SK-N-SH (cell line): ENCODE measurements around the gene EFHC1. TPM values are rescaled to one million over a fixed set of nuclear protein-coding genes. Genes with fewer than 3 reads are reported as not detected.

Experiments
- CTCF ChIA-PET: fragments of 300-600, 350-600 bp; formaldehyde crosslinking; extraction: SDS; loops from one replicate; lab custom pipeline; 2021; lab: Yijun Ruan, JAX
- POLR2A ChIA-PET: fragments of 350-600 bp; sonication (Branson Sonifier 250); formaldehyde crosslinking; extraction: SDS; loops from one replicate; lab custom pipeline; 2020; ENCODE audit warnings: antibody characterized with exemption, inconsistent platforms; lab: Yijun Ruan, JAX
- DNase-seq: peaks from one replicate; pipeline ENCODE4 v3.0.0; 2012
- H2AFZ ChIP-seq: fragments of 200-600 bp; sonication (generic); 2 replicates; pipeline ENCODE4 v1.8.1; 2016; ENCODE audit warnings: antibody characterized with exemption, mild to moderate bottlenecking, low read depth
- H3F3A ChIP-seq: fragments of 200-600 bp; sonication (generic); replicated peaks from 2 replicates; pipeline ENCODE3; 2016; ENCODE audit warnings: antibody characterized with exemption, mild to moderate bottlenecking; ENCODE audit not compliant: insufficient read depth
- H3K27ac ChIP-seq, 2 experiments: fragments of 200-500 bp in 1 of 2; fragments of 200-600 bp in 1 of 2; sonication (Bioruptor generic) in 1 of 2; sonication (generic), shearing (Covaris generic) in 1 of 2; 2 replicates each; pipeline versions ENCODE4 v1.5.1 to v1.6.1; 2014 to 2016; ENCODE audit warnings: low read depth in 2 of 2, inconsistent platforms in 1 of 2, low read length in 1 of 2, mild to moderate bottlenecking in 1 of 2, mixed read lengths in 1 of 2
- H3K27me3 ChIP-seq: fragments of 200-600 bp; sonication (generic), shearing (Covaris generic); 2 replicates; pipeline ENCODE4 v1.6.1; 2016; ENCODE audit warnings: mixed run types; ENCODE audit not compliant: insufficient read depth
- H3K36me3 ChIP-seq, 2 experiments: fragments of 200-500 bp in 1 of 2; fragments of 200-600 bp in 1 of 2; sonication (Bioruptor generic) in 1 of 2; sonication (generic) in 1 of 2; replicated peaks in 1 of 2; 2 replicates each; pipeline versions ENCODE3 to v1.5.1; 2014 to 2016; ENCODE audit warnings: low read length in 1 of 2, mild to moderate bottlenecking in 1 of 2; ENCODE audit not compliant: insufficient read depth in 2 of 2, control insufficient read depth in 1 of 2
- H3K4me1 ChIP-seq, 2 experiments: fragments of 200-500 bp in 1 of 2; fragments of 200-600 bp in 1 of 2; sonication (Bioruptor generic) in 1 of 2; sonication (generic), shearing (Covaris generic) in 1 of 2; 2 replicates each; pipeline versions ENCODE4 v1.5.1 to v1.6.1; 2014 to 2016; ENCODE audit warnings: low read depth in 1 of 2, low read length in 1 of 2, mixed run types in 1 of 2; ENCODE audit not compliant: insufficient read depth in 2 of 2, control insufficient read depth in 1 of 2
- H3K4me2 ChIP-seq: fragments of 200-600 bp; sonication (generic), shearing (Covaris generic); 2 replicates; pipeline ENCODE4 v1.6.1; 2017; ENCODE audit warnings: mixed run types
- H3K4me3 ChIP-seq, 2 experiments: fragments of 200-500 bp in 1 of 2; fragments of 200-600 bp in 1 of 2; sonication (Bioruptor generic) in 1 of 2; sonication (generic), shearing (Covaris generic) in 1 of 2; 2 replicates each; pipeline versions ENCODE4 v1.5.1 to v1.8.1; 2014 to 2016; ENCODE audit warnings: low read depth in 2 of 2, inconsistent platforms in 1 of 2, low read length in 1 of 2, mild to moderate bottlenecking in 1 of 2, mixed read lengths in 1 of 2, moderate library complexity in 1 of 2
- H3K79me2 ChIP-seq: fragments of 200-600 bp; sonication (generic); 2 replicates; pipeline ENCODE4 v1.8.1; 2017; ENCODE audit warnings: mild to moderate bottlenecking; ENCODE audit not compliant: insufficient read depth
- H3K9ac ChIP-seq: fragments of 200-600 bp; sonication (generic); 2 replicates; pipeline ENCODE4 v1.6.1; 2017; ENCODE audit warnings: mixed run types
- H3K9me2 ChIP-seq: fragments of 200-600 bp; sonication (generic); 2 replicates; pipeline ENCODE4 v1.6.1; 2017; ENCODE audit warnings: mixed run types
- H3K9me3 ChIP-seq: fragments of 200-600 bp; sonication (generic); 2 replicates; pipeline ENCODE4 v1.6.1; 2017; ENCODE audit warnings: mixed run types, mild to moderate bottlenecking, moderate library complexity
- H4K20me1 ChIP-seq: fragments of 200-600 bp; sonication (generic); 2 replicates; pipeline ENCODE4 v1.6.1; 2017; ENCODE audit warnings: mild to moderate bottlenecking, mixed run types; ENCODE audit not compliant: insufficient read depth
- CHD2 ChIP-seq: fragments of 150-350 bp; IDR thresholded peaks from 2 replicates; pipeline ENCODE4 v1.6.1; 2018; ENCODE audit warnings: low read length; ENCODE audit not compliant: partially characterized antibody
- ELF1 ChIP-seq: IDR thresholded peaks from 2 replicates; pipeline ENCODE4 v1.4.0; 2012
- FOXJ3 ChIP-seq: sonication (generic); formaldehyde crosslinking; IDR thresholded peaks from 2 replicates; pipeline ENCODE4 v1.5.1; 2020; ENCODE audit warnings: mild to moderate bottlenecking, missing genetic modification reagents
- FOXM1 ChIP-seq: IDR thresholded peaks from 2 replicates; pipeline ENCODE4 v1.4.0; 2012; ENCODE audit warnings: low read depth, mild to moderate bottlenecking
- GATA2 ChIP-seq: sonication (generic); formaldehyde crosslinking; IDR thresholded peaks from 2 replicates; pipeline ENCODE4 v1.5.0; 2020; ENCODE audit warnings: mild to moderate bottlenecking, missing genetic modification reagents
- MXI1 ChIP-seq: IDR thresholded peaks from 2 replicates; pipeline ENCODE4 v1.6.1; 2012; ENCODE audit warnings: mild to moderate bottlenecking, low read depth, low read length, improper control_type of control experiment
- POLR2AphosphoS5 ChIP-seq: IDR thresholded peaks from 2 replicates; pipeline ENCODE4 v1.6.1; 2012; ENCODE audit warnings: low read depth, low read length
- RFX5 ChIP-seq: IDR thresholded peaks from 2 replicates; pipeline ENCODE4 v1.6.1; 2012; ENCODE audit warnings: mild to moderate bottlenecking, improper control_type of control experiment, low read length
- RXRA ChIP-seq: IDR thresholded peaks from 2 replicates; pipeline ENCODE4 v1.4.0; 2012; ENCODE audit warnings: low read depth, mild to moderate bottlenecking, borderline replicate concordance
- SIN3A ChIP-seq: IDR thresholded peaks from 2 replicates; pipeline ENCODE4 v1.6.1; 2012; ENCODE audit warnings: low read depth, mild to moderate bottlenecking, low read length, moderate library complexity, borderline replicate concordance
- SMC3 ChIP-seq: IDR thresholded peaks from 2 replicates; pipeline ENCODE4 v1.6.1; 2012; ENCODE audit warnings: low read depth, low read length, improper control_type of control experiment
- TEAD4 ChIP-seq: IDR thresholded peaks from 2 replicates; pipeline ENCODE4 v1.4.0; 2012; ENCODE audit warnings: mild to moderate bottlenecking, borderline replicate concordance; ENCODE audit not compliant: insufficient read depth
- YY1 ChIP-seq: IDR thresholded peaks from 2 replicates; pipeline ENCODE4 v1.4.0; 2012; ENCODE audit warnings: low read depth, mild to moderate bottlenecking
- WGBS: methylation state at CpG from one replicate; pipeline ENCODE4 v1.1.6; 2017; ENCODE audit warnings: low lambda C conversion rate; 5-methylcytosine and 5-hydroxymethylcytosine counted together
- polyA plus RNA-seq, 3 experiments: library from polyadenylated mRNA; depleted of rRNA; stranded (reverse); fragments of >200 nt; gene quantifications; 2 replicates each; pipeline ENCODE4 v1.2.3, GENCODE V29; 2012
- TF ChIP-seq, protein P1 (sequence below): IDR thresholded peaks from 2 replicates; pipeline ENCODE4; 2012
- TF ChIP-seq, protein P2 (sequence below): fragments of 150-350 bp; IDR thresholded peaks from 2 replicates; pipeline ENCODE4 v1.6.1; 2017; ENCODE audit warnings: antibody characterized with exemption, low read length, low read depth, borderline replicate concordance
- TF ChIP-seq, protein P3 (sequence below): fragments of 150-350 bp; IDR thresholded peaks from 2 replicates; pipeline ENCODE4 v1.6.1; 2016; ENCODE audit warnings: mild to moderate bottlenecking, low read depth, low read length

The EFHC1 gene
- polyA plus RNA-seq, 1 of the 3 experiments (the other 2 are of a cell fraction) = 39.4 TPM

DNA sequence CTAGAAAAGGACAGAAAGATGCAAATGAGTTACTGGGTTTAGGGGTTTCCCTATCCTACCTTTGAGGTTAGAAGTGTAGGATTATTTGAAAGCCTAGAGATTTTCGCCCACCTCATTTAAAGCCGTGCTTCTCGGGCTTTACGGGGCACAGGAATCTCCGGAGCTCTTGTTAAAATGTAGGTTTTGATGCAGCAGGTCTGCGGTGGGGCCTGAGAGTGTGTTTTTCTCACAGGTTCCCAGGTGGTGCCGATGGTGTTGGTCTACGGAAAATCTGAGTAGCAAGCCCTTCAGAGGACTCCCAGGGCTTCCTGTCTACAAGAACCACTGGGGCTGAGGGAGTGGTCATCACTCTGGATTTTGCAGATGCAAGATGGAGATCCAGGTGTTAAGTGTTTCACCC is 109.2 kb downstream of the EFHC1 start:
- Histone ChIP-seq H3F3A (peaks cover 6% of the 10 kb centered on the region), H3K27ac (no peak overlapping the region), H2AFZ (no peak overlapping the region), H3K4me2 (no peak overlapping the region), H3K9ac (no peak overlapping the region), H3K36me3 (peaks cover 18 to 32% of the 10 kb centered on the region in 2 experiments), H3K9me2 (no peaks in the 10 kb centered on the region), H3K4me1 (peaks cover 7 to 27% of the 10 kb centered on the region in 2 experiments; a peak in 3 of 4 replicates), H3K79me2 (peaks cover 95% of the 10 kb centered on the region), H3K9me3 (no peaks in the 10 kb centered on the region), H3K27me3 (no peaks in the 10 kb centered on the region), H4K20me1 (no peaks in the 10 kb centered on the region), H3K4me3 (no peak overlapping the region)
- no peak for TF ChIP-seq YY1
- no peak for TF ChIP-seq RFX5
- no peak for TF ChIP-seq FOXJ3
- TF ChIP-seq FOXM1 = no peak
- TF ChIP-seq, protein P1, sequence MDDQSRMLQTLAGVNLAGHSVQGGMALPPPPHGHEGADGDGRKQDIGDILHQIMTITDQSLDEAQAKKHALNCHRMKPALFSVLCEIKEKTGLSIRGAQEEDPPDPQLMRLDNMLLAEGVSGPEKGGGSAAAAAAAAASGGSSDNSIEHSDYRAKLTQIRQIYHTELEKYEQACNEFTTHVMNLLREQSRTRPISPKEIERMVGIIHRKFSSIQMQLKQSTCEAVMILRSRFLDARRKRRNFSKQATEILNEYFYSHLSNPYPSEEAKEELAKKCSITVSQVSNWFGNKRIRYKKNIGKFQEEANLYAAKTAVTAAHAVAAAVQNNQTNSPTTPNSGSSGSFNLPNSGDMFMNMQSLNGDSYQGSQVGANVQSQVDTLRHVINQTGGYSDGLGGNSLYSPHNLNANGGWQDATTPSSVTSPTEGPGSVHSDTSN = no peak
- TF ChIP-seq, protein P2, sequence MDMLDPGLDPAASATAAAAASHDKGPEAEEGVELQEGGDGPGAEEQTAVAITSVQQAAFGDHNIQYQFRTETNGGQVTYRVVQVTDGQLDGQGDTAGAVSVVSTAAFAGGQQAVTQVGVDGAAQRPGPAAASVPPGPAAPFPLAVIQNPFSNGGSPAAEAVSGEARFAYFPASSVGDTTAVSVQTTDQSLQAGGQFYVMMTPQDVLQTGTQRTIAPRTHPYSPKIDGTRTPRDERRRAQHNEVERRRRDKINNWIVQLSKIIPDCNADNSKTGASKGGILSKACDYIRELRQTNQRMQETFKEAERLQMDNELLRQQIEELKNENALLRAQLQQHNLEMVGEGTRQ = no peak
- TF ChIP-seq MXI1 = no peak
- TF ChIP-seq POLR2AphosphoS5 = no peak
- no peak for TF ChIP-seq GATA2
- CTCF ChIA-PET = interaction anchor here (1.3 kb wide), 1 partner anchor 121 kb away, joined by 3 read pairs; no protein-coding TSS in a partner anchor
- DNase-seq = no peak
- POLR2A ChIA-PET = no interaction called here
- over 99% methylated on average over 8 of the region's 8 CpGs for WGBS

DNA sequence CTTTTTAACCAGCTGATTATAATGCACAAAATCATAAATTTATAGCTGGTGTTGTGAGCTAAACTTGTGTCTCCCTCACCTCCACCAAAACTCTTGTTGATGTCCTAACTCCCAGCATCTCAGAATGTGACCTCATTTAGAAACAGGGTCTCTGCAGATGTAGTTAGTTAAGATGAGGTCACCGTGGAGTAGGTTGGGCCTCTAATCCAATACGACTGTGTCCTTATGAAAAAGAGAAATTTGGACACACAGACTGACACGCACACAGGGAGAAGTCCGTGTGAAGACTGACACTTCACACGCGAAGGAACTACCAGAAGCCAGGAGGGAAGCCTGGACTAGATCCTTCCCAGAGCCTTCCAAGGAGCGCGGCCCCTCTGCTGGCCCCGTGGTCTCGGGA is 110.2 kb downstream of the EFHC1 start:
- Histone ChIP-seq H3K4me3 (no peak overlapping the region), H3K27ac (no peak overlapping the region), H3K4me2 (no peak overlapping the region), H3K9me2 (no peaks in the 10 kb centered on the region), H3K36me3 (peaks cover 24 to 35% of the 10 kb centered on the region in 2 experiments), H3K79me2 (peaks cover 97% of the 10 kb centered on the region), H3K27me3 (no peaks in the 10 kb centered on the region), H3F3A (peaks cover 5% of the 10 kb centered on the region), H4K20me1 (no peaks in the 10 kb centered on the region), H3K9me3 (no peaks in the 10 kb centered on the region), H2AFZ (no peak overlapping the region), H3K4me1 (peaks cover 3 to 27% of the 10 kb centered on the region in 2 experiments; a peak in 3 of 4 replicates), H3K9ac (no peak overlapping the region)
- TF ChIP-seq TEAD4 = no peak
- no peak for TF ChIP-seq SMC3
- no peak for TF ChIP-seq CHD2
- TF ChIP-seq RXRA = no peak
- TF ChIP-seq SIN3A = no peak
- no peak for TF ChIP-seq ELF1
- TF ChIP-seq, protein P3, sequence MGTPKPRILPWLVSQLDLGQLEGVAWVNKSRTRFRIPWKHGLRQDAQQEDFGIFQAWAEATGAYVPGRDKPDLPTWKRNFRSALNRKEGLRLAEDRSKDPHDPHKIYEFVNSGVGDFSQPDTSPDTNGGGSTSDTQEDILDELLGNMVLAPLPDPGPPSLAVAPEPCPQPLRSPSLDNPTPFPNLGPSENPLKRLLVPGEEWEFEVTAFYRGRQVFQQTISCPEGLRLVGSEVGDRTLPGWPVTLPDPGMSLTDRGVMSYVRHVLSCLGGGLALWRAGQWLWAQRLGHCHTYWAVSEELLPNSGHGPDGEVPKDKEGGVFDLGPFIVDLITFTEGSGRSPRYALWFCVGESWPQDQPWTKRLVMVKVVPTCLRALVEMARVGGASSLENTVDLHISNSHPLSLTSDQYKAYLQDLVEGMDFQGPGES = no peak
- ChIA-PET POLR2A (no interaction called here), CTCF (interaction anchor here (2.6 kb wide), 1 partner anchor 12 kb away, joined by 6 read pairs; no protein-coding TSS in a partner anchor)
- WGBS = 92% methylated on average over 10 of the region's 10 CpGs
- DNase-seq = no peak
